OCI-LY1 (cell line): Measurements from ENCODE around the gene KRTAP17-1.

Source experiments
- H2AFZ ChIP-seq: fragments of 200-600 bp; sonication (generic), shearing (Covaris generic); 2 replicates; pipeline ENCODE4 v1.6.0; 2014; ENCODE audit warnings: antibody characterized with exemption, mild to moderate bottlenecking, low read length
- H3F3A ChIP-seq: fragments of 200-600 bp; sonication (generic), shearing (Covaris generic); 2 replicates; pipeline ENCODE4 v1.6.0; 2014; ENCODE audit warnings: mild to moderate bottlenecking, antibody characterized with exemption, low read length, moderate library complexity; ENCODE audit not compliant: insufficient read depth
- H3K27ac ChIP-seq: fragments of 200-600 bp; sonication (generic); 2 replicates; pipeline ENCODE4 v1.5.1; 2014; ENCODE audit warnings: low read length, mixed run types, mild to moderate bottlenecking, low read depth; ENCODE audit not compliant: poor library complexity, severe bottlenecking
- H3K27me3 ChIP-seq: fragments of 200-600 bp; sonication (generic); 2 replicates; pipeline ENCODE4 v1.6.0; 2014; ENCODE audit warnings: antibody characterized with exemption, mild to moderate bottlenecking, low read length, moderate library complexity; ENCODE audit not compliant: insufficient read depth
- H3K36me3 ChIP-seq: fragments of 200-600 bp; sonication (generic); 2 replicates; pipeline ENCODE4 v1.6.1; 2014; ENCODE audit warnings: mild to moderate bottlenecking, antibody characterized with exemption, low read length, moderate library complexity, mixed read lengths; ENCODE audit not compliant: insufficient read depth
- H3K4me1 ChIP-seq: fragments of 200-600 bp; sonication (generic); 2 replicates; pipeline ENCODE4 v1.5.1; 2014; ENCODE audit warnings: mild to moderate bottlenecking, low read length, moderate library complexity; ENCODE audit not compliant: insufficient read depth, severe bottlenecking
- H3K4me2 ChIP-seq: fragments of 200-600 bp; sonication (generic), shearing (Covaris generic); 2 replicates; pipeline ENCODE4 v1.6.1; 2014; ENCODE audit warnings: low read length
- H3K4me3 ChIP-seq: fragments of 200-600 bp; sonication (generic); 2 replicates; pipeline ENCODE4 v1.5.1; 2014; ENCODE audit warnings: low read length, low read depth, mild to moderate bottlenecking, mixed read lengths; ENCODE audit not compliant: poor library complexity, severe bottlenecking
- H3K79me2 ChIP-seq: fragments of 200-600 bp; shearing (Covaris generic); 2 replicates; pipeline ENCODE4 v1.6.1; 2016; ENCODE audit warnings: mixed run types, low read length, mixed read lengths; ENCODE audit not compliant: insufficient read depth
- H3K9ac ChIP-seq: fragments of 200-600 bp; sonication (generic), shearing (Covaris generic); 2 replicates; pipeline ENCODE4 v1.6.1; 2014; ENCODE audit warnings: mild to moderate bottlenecking, low read length, mixed read lengths
- H3K9me2 ChIP-seq: fragments of 200-600 bp; sonication (generic), shearing (Covaris generic); 2 replicates; pipeline ENCODE4 v1.6.1; 2014; ENCODE audit warnings: low read depth, mild to moderate bottlenecking, low read length, mixed read lengths
- H3K9me3 ChIP-seq: fragments of 200-600 bp; shearing (Covaris generic); 2 replicates; pipeline ENCODE4 v1.6.1; 2014; ENCODE audit warnings: low read length, mixed read lengths
- H4K20me1 ChIP-seq: fragments of 200-600 bp; sonication (generic), shearing (Covaris generic); 2 replicates; pipeline ENCODE4 v1.6.0; 2016; ENCODE audit warnings: mild to moderate bottlenecking, low read length; ENCODE audit not compliant: insufficient read depth
- EZH2 ChIP-seq: fragments of 200-600 bp; sonication (generic), shearing (Covaris generic); IDR thresholded peaks from 2 replicates; pipeline ENCODE4 v1.8.0; 2017; ENCODE audit warnings: borderline replicate concordance, mixed run types, mild to moderate bottlenecking, antibody characterized with exemption, low read length, moderate library complexity, mixed read lengths
- TF ChIP-seq, protein P1 (sequence below): fragments of 200-600 bp; sonication (generic), shearing (Covaris generic); IDR thresholded peaks from 2 replicates; pipeline ENCODE4 v1.5.1; 2017; ENCODE audit warnings: mild to moderate bottlenecking, antibody characterized with exemption, low read length, moderate library complexity, mixed read lengths

The KRTAP17-1 gene

DNA sequence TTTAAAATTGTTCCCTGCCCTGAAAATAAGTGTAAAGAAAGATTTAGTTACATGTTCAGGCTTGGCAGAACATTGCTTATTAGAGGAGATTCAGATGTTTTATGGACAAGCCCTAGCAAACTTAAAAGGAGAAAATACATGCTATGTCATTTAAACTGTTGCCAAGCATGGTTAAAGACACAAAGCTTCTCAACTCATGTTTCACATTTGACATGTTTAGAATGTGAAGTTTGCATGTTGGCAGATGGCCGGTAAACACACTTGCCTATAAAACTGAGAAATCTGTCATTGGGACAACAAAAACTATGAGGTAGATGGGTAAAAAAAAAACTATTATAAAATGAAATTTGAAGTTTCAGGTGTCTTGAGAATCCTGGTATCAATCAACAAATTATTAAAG, 18.7 kb downstream of the KRTAP17-1 start:
- H3F3A ChIP-seq = no peaks in the 10 kb centered on the region
- H4K20me1 ChIP-seq = no peaks in the 10 kb centered on the region
- H3K4me1 ChIP-seq = no peaks in the 10 kb centered on the region

DNA sequence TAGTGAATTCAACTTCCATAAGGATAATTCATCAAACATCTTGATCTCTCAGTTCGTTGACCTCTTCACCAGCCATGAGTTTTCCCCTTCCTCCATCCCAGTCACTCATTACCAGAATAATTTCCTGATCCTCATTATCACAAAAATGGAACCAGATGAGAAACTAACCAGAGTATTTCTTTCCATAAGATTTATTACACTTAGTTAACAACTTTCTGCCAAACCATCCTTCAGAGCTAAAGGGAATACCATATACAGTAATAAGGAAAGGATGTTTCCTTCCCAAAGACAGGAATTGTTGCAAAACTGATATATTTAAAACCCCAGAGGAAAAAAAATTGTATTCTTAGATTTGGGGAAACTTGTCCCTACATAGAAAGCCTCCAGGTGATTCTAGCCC, 21.5 kb downstream of the KRTAP17-1 start:
- H4K20me1 ChIP-seq = no peaks in the 10 kb centered on the region
- TF ChIP-seq, protein P1, sequence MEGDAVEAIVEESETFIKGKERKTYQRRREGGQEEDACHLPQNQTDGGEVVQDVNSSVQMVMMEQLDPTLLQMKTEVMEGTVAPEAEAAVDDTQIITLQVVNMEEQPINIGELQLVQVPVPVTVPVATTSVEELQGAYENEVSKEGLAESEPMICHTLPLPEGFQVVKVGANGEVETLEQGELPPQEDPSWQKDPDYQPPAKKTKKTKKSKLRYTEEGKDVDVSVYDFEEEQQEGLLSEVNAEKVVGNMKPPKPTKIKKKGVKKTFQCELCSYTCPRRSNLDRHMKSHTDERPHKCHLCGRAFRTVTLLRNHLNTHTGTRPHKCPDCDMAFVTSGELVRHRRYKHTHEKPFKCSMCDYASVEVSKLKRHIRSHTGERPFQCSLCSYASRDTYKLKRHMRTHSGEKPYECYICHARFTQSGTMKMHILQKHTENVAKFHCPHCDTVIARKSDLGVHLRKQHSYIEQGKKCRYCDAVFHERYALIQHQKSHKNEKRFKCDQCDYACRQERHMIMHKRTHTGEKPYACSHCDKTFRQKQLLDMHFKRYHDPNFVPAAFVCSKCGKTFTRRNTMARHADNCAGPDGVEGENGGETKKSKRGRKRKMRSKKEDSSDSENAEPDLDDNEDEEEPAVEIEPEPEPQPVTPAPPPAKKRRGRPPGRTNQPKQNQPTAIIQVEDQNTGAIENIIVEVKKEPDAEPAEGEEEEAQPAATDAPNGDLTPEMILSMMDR = no peak
- no peak for TF ChIP-seq EZH2
- H3K9me3 ChIP-seq = no peaks in the 10 kb centered on the region
- no peaks in the 10 kb centered on the region for H3K9me2 ChIP-seq
- H2AFZ ChIP-seq = no peak overlapping the region
- H3K9ac ChIP-seq = no peak overlapping the region
- H3F3A ChIP-seq = no peaks in the 10 kb centered on the region
- no peak overlapping the region for H3K27ac ChIP-seq
- no peaks in the 10 kb centered on the region for H3K36me3 ChIP-seq
- no peak overlapping the region for H3K4me3 ChIP-seq
- no peaks in the 10 kb centered on the region for H3K79me2 ChIP-seq
- H3K4me1 ChIP-seq = no peaks in the 10 kb centered on the region
- no peaks in the 10 kb centered on the region for H3K27me3 ChIP-seq
- no peak overlapping the region for H3K4me2 ChIP-seq

More for the DNA sequence above, 18.7 kb downstream of the KRTAP17-1 start:
- H3K36me3 ChIP-seq = no peaks in the 10 kb centered on the region
- H3K27me3 ChIP-seq = no peaks in the 10 kb centered on the region
- H3K79me2 ChIP-seq = no peaks in the 10 kb centered on the region
- no peak overlapping the region for H3K4me3 ChIP-seq
- no peak overlapping the region for H2AFZ ChIP-seq
- H3K9me3 ChIP-seq = no peaks in the 10 kb centered on the region
- TF ChIP-seq, protein P1 = no peak
- TF ChIP-seq EZH2 = no peak
- H3K9me2 ChIP-seq = no peaks in the 10 kb centered on the region
- H3K9ac ChIP-seq = no peak overlapping the region
- no peak overlapping the region for H3K27ac ChIP-seq
- no peak overlapping the region for H3K4me2 ChIP-seq

DNA sequence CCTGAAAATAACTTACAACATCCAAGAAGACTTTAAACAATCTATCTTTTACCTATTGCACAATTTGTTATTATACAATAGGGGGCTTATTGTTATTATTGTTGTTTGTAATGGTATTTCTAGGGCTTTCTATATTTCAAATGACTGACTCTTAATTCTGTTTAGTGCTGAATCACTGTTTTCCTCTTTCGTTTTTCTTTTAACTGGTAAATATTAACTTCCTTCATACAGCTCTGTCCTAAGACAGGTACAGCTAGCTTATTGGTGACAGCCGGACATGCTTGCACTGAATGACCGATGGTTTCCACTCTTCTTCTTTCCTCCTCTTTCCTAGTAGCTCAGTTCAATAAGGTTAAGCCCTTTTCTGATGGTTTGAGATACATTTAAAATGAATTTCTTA, 28.5 kb downstream of the KRTAP17-1 start:
- no peaks in the 10 kb centered on the region for H4K20me1 ChIP-seq
- H3K36me3 ChIP-seq = no peaks in the 10 kb centered on the region
- no peaks in the 10 kb centered on the region for H3F3A ChIP-seq
- no peak overlapping the region for H3K4me2 ChIP-seq
- no peaks in the 10 kb centered on the region for H3K9me3 ChIP-seq
- H3K9ac ChIP-seq = no peak overlapping the region
- H3K4me1 ChIP-seq = no peaks in the 10 kb centered on the region
- no peaks in the 10 kb centered on the region for H3K27me3 ChIP-seq
- H3K4me3 ChIP-seq = no peak overlapping the region
- no peaks in the 10 kb centered on the region for H3K79me2 ChIP-seq
- H2AFZ ChIP-seq = no peak overlapping the region
- no peak for TF ChIP-seq EZH2
- TF ChIP-seq, protein P1 = no peak
- H3K9me2 ChIP-seq = no peaks in the 10 kb centered on the region
- no peak overlapping the region for H3K27ac ChIP-seq
